Endodermal cell (in vitro differentiated cells): ENCODE measurements around the gene IDI1. TPM values are rescaled to one million over a fixed set of nuclear protein-coding genes. Genes with fewer than 3 reads are reported as not detected.
"Not testable (repeated sequence)": the region's sequence is repeated elsewhere in the genome, so short reads cannot be mapped to it uniquely, and the experiment has no call there.

Source experiments
- DNase-seq: peaks from one replicate; pipeline ENCODE4 v3.0.0-alpha.2; 2017
- H3K27ac ChIP-seq: 2 replicates; pipeline ENCODE4 v1.5.1; 2013; ENCODE audit warnings: mild to moderate bottlenecking, low read depth, low read length, moderate library complexity
- H3K27me3 ChIP-seq: 2 replicates; pipeline ENCODE4 v1.6.1; 2013; ENCODE audit warnings: mild to moderate bottlenecking, low read length, moderate library complexity; ENCODE audit not compliant: insufficient read depth, control insufficient read depth, poor library complexity, severe bottlenecking
- H3K36me3 ChIP-seq: 2 replicates; pipeline ENCODE4 v1.7.0; 2013; ENCODE audit warnings: mild to moderate bottlenecking, low read length, moderate library complexity; ENCODE audit not compliant: control insufficient read depth, insufficient read depth
- H3K4me1 ChIP-seq: one replicate; pipeline ENCODE4 v1.7.0; 2013; ENCODE audit warnings: low read length; ENCODE audit not compliant: control insufficient read depth, insufficient read depth
- H3K4me3 ChIP-seq: 2 replicates; pipeline ENCODE4 v1.5.1; 2013; ENCODE audit warnings: mild to moderate bottlenecking, low read length, moderate library complexity
- H3K9ac ChIP-seq: 2 replicates; pipeline ENCODE4 v1.6.1; 2013; ENCODE audit warnings: mild to moderate bottlenecking, low read length, moderate library complexity; ENCODE audit not compliant: poor library complexity, severe bottlenecking; ENCODE audit errors: extremely low read depth
- H3K9me3 ChIP-seq: 2 replicates; pipeline ENCODE4 v1.6.1; 2013; ENCODE audit warnings: mild to moderate bottlenecking, low read length, moderate library complexity; ENCODE audit not compliant: control insufficient read depth
- H3K27ac Mint-ChIP-seq: 2 replicates; pipeline ENCODE4 v1.8.0; 2020; ENCODE audit warnings: mixed read lengths
- H3K27me3 Mint-ChIP-seq: 2 replicates; pipeline ENCODE4 v1.8.0; 2021; ENCODE audit warnings: mild to moderate bottlenecking, mixed read lengths; ENCODE audit not compliant: insufficient read depth
- H3K36me3 Mint-ChIP-seq: 2 replicates; pipeline ENCODE4 v1.8.0; 2020; ENCODE audit warnings: low read depth, mixed read lengths
- H3K4me1 Mint-ChIP-seq: 2 replicates; pipeline ENCODE4 v1.8.0; 2020; ENCODE audit warnings: mixed read lengths
- H3K4me3 Mint-ChIP-seq: 2 replicates; pipeline ENCODE4 v1.8.0; 2020; ENCODE audit warnings: mild to moderate bottlenecking, moderate library complexity, mixed read lengths
- H3K9me3 Mint-ChIP-seq: 2 replicates; pipeline ENCODE4 v1.8.0; 2020; ENCODE audit warnings: mild to moderate bottlenecking, mixed read lengths
- CTCF ChIP-seq: fragments of 200-600 bp; sonication (generic); conservative IDR thresholded peaks from 2 replicates; pipeline ENCODE4 v1.5.0; 2021; ENCODE audit warnings: antibody characterized with exemption, mild to moderate bottlenecking
- WGBS, 2 experiments: methylation state at CpG; one replicate each; pipeline versions ENCODE4 v1.1.5 to v1.1.7; 2013; ENCODE audit warnings: missing lambda C conversion rate in 2 of 2, mixed read lengths in 1 of 2; ENCODE audit not compliant: insufficient coverage in 1 of 2, insufficient read length in 1 of 2; 5-methylcytosine and 5-hydroxymethylcytosine counted together
- total RNA-seq, 2 donors: library from RNA; stranded (reverse); fragmentation: NEBNext Ultra II Directional in 1 of 2; extraction: Animal tissue kit (Norgen Biotek cat#: 25700) in 1 of 2; gene quantifications; 2 replicates in 1 of 2; 3 replicates in 1 of 2; pipeline ENCODE4 v1.2.1, GENCODE V29; 2021

Gene IDI1
- total RNA-seq, 2 donors from 2014 or later = 36.3 to 53.3 TPM

DNA sequence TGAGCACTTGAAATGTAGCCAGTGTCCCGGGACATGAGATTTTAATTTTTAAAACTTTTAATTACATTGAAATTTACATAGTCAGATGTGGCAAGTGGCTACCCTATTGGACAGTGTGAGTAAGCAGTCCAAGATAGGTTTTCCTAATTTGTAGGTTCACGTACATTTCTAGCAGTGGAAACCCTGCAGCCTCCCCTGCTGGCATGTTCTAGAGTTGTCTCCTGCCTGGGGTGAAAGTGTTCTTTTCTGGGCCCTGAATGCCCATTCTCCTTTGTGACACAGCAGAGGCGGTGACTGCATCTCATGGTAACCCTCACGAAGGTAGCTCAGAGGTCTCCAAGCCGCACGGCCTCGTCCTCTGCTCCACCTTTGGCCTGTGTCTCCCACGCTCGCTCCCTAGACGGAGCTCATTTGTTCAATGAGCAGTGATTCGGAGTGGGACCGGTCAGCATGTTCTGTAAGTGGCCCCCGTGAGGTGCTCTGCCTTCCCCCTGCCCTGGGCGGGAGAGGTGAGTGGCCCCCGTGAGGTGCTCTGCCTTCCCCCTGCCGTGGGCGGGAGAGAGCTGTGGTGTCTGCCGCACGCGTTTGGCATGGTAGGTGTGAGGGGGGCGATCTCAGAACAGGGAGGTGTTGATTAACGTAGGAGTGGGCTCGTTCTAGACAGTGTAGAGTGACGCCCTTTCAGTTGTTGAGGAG lies 25.3 kb upstream of the IDI1 start:
- peak; percentile 58 for DNase-seq
- Histone ChIP-seq H3K9ac (no peak overlapping the region), H3K27me3 (no peaks in the 10 kb centered on the region), H3K27ac (no peak overlapping the region), H3K4me3 (no peak overlapping the region), H3K36me3 (peaks cover 42% of the 10 kb centered on the region), H3K9me3 (no peaks in the 10 kb centered on the region), H3K4me1 (no peaks in the 10 kb centered on the region)
- Mint-ChIP-seq H3K4me1 (no peaks in the 10 kb centered on the region), H3K9me3 (no peaks in the 10 kb centered on the region), H3K4me3 (no peak overlapping the region), H3K36me3 (peaks cover 32% of the 10 kb centered on the region), H3K27me3 (no peaks in the 10 kb centered on the region), H3K27ac (no peak overlapping the region)
- peak; percentile 44 for TF ChIP-seq CTCF
- WGBS, 2 experiments = 92 to 97% methylated on average over 15 to 24 of the region's 24 CpGs

DNA sequence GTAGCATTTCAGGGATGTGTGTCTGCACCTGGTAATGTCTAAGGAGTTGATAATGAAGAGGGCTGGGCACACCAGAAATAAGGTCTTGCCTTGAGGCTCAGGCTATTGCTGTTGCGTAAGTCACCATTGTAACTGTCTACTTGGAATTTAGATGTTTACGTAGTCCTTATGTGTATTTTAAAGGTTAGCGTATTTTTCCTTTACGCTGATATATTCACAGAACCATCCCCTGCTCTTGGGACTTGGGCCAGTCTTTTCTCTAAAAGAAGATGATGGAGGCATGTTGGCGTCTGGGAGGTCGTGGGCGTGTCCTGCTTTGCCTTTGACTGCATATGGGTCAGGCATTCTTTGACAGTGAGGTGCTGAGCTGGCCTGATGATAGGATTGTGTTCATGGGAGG lies 22.0 kb upstream of the IDI1 start:
- H3K4me3 ChIP-seq = no peak overlapping the region
- Mint-ChIP-seq H3K27me3 (no peaks in the 10 kb centered on the region), H3K27ac (peak overlapping the region; percentile 26), H3K36me3 (peaks cover 15% of the 10 kb centered on the region), H3K4me3 (no peak overlapping the region), H3K9me3 (no peaks in the 10 kb centered on the region), H3K4me1 (no peaks in the 10 kb centered on the region)
- peak; percentile 72 for DNase-seq
- peaks cover 21% of the 10 kb centered on the region for H3K36me3 ChIP-seq
- no peaks in the 10 kb centered on the region for H3K27me3 ChIP-seq
- H3K9ac ChIP-seq = no peak overlapping the region
- H3K27ac ChIP-seq = no peak overlapping the region
- no peaks in the 10 kb centered on the region for H3K9me3 ChIP-seq
- no peak for TF ChIP-seq CTCF
- no peaks in the 10 kb centered on the region for H3K4me1 ChIP-seq
- 77 to 89% methylated on average over 4 to 7 of the region's 7 CpGs for WGBS, 2 experiments

DNA sequence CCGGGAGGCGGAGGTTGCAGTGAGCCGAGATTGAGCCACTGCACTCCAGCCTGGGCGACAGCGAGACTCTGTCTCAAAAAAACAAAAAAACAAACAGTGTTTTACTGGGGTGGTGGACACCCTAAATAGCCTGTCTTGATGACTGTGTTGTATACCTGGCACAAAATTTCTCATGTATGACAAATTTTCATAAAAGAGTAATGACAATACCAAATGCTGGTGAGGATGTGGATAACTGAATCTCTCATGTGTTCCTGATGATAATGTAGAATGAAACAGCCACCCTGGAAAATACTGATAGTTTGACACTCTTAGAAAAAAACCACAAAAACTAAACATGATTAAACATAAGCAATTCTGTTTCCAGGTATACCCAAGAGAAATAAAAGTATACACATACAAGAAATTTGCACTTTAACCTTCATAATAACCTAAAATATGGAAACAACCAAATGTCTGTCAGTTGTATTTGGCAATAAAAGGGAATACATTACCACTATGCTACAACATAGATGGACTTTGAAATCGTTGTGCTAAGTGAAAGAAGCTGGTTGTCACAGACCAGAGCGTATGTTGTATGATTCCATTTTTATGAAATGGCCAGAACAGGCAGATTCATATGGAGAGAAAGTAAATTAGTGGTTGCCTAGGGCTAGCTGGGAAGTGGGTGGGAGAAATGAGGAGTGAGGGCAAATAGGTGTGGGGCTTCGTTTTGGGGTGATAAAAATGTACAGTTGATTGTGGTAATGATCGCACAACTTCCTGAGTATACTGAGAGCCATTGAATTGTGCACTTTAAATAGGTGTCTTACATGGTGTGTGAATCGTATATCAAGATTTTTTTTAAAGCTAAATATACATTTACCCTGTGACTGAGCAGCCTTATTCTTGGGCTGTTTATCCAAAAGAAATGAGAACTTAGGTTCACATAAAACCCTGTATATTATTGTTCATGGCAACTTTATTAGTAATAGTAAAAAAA lies 19.8 kb upstream of the IDI1 start:
- H3K4me1 ChIP-seq = no peaks in the 10 kb centered on the region
- DNase-seq = no peak
- no peaks in the 10 kb centered on the region for H3K27me3 Mint-ChIP-seq
- no peak overlapping the region for H3K4me3 ChIP-seq
- H3K27ac ChIP-seq = no peak overlapping the region
- no peaks in the 10 kb centered on the region for H3K27me3 ChIP-seq
- no peaks in the 10 kb centered on the region for H3K4me1 Mint-ChIP-seq
- TF ChIP-seq CTCF = no peak
- peaks cover 13% of the 10 kb centered on the region for H3K36me3 ChIP-seq
- no peaks in the 10 kb centered on the region for H3K9me3 ChIP-seq
- WGBS, 2 experiments = 90 to 95% methylated on average over 8 to 9 of the region's 10 CpGs
- H3K36me3 Mint-ChIP-seq = peaks cover 12% of the 10 kb centered on the region
- H3K27ac Mint-ChIP-seq = no peak overlapping the region
- no peak overlapping the region for H3K9ac ChIP-seq
- H3K9me3 Mint-ChIP-seq = no peaks in the 10 kb centered on the region
- no peak overlapping the region for H3K4me3 Mint-ChIP-seq

GRCh38 chr10:1066734-1067133 lies 17.8 kb upstream of the IDI1 start:
- not testable (repeated sequence) for H3K27me3 ChIP-seq

More at GRCh38 chr10:1066734-1067133, 17.8 kb upstream of the IDI1 start:
- not testable (repeated sequence) for H3K27me3 Mint-ChIP-seq, H3K4me3 ChIP-seq, H3K36me3 ChIP-seq, H3K9me3 Mint-ChIP-seq, H3K36me3 Mint-ChIP-seq, H3K27ac ChIP-seq, H3K4me1 Mint-ChIP-seq, H3K27ac Mint-ChIP-seq, H3K4me3 Mint-ChIP-seq, H3K4me1 ChIP-seq, H3K9me3 ChIP-seq, DNase-seq, H3K9ac ChIP-seq
- 86 to 97% methylated on average over 4 to 8 of the region's 8 CpGs for WGBS, 2 experiments
